CD4-positive, alpha-beta T cell (primary cell): ENCODE results near the gene NSUN6. TPM values are rescaled to one million over a fixed set of nuclear protein-coding genes. Genes with fewer than 3 reads are reported as not detected.

Experiments used
- ATAC-seq: fragments of 200-7000 bp; cut with Tn5 transposase; one replicate; pipeline ENCODE4 v1.10.0; 2022; ENCODE audit warnings: mild to moderate bottlenecking; ENCODE audit not compliant: poor library complexity
- CTCF ChIA-PET: fragments of 350-600 bp; sonication (Branson Sonifier 250); formaldehyde crosslinking; loops from one replicate; lab custom pipeline; 2021; ENCODE audit warnings: antibody characterized with exemption, inconsistent platforms; lab: Charles Lee
- POLR2A ChIA-PET: fragments of 350-600 bp; sonication (Branson Sonifier 250); formaldehyde crosslinking; loops from one replicate; lab custom pipeline; 2021; ENCODE audit warnings: antibody characterized with exemption, inconsistent platforms; lab: Charles Lee
- DNase-seq, 14 experiments: peaks; one replicate each; pipeline ENCODE4 v3.0.0-alpha.2; 2013 to 2020; ENCODE audit warnings: mixed read lengths in 2 of 14
- H3K27ac ChIP-seq, 2 donors: one replicate each; pipeline versions ENCODE4 v1.5.1 to v1.7.0; 2013; ENCODE audit warnings: low read length in 2 of 2, low read depth in 1 of 2, mild to moderate bottlenecking in 1 of 2
- H3K27me3 ChIP-seq, 2 experiments: 1 replicate in 1 of 2; 2 replicates in 1 of 2; pipeline versions ENCODE4 v1.6.1 to v1.7.0; 2013; ENCODE audit warnings: low read length in 2 of 2, control low read depth in 1 of 2, mild to moderate bottlenecking in 1 of 2, moderate library complexity in 1 of 2; ENCODE audit not compliant: insufficient read depth in 2 of 2, control insufficient read depth in 1 of 2
- H3K36me3 ChIP-seq: one replicate; pipeline ENCODE4 v1.6.1; 2013; ENCODE audit warnings: low read length, control low read depth; ENCODE audit not compliant: insufficient read depth
- H3K4me1 ChIP-seq: one replicate; pipeline ENCODE4 v1.6.1; 2013; ENCODE audit warnings: low read length, control low read depth; ENCODE audit not compliant: insufficient read depth
- H3K4me3 ChIP-seq: one replicate; pipeline ENCODE4 v1.5.1; 2013; ENCODE audit warnings: mild to moderate bottlenecking, low read length, moderate library complexity
- H3K9me3 ChIP-seq, 2 experiments: 1 replicate in 1 of 2; 2 replicates in 1 of 2; pipeline versions ENCODE4 v1.6.1 to v1.7.0; 2013; ENCODE audit warnings: low read length in 2 of 2, mild to moderate bottlenecking in 2 of 2, control low read depth in 1 of 2, moderate library complexity in 1 of 2; ENCODE audit not compliant: control insufficient read depth in 1 of 2, insufficient read depth in 1 of 2
- H3K27ac Mint-ChIP-seq: one replicate; pipeline ENCODE4 v1.8.0; 2020; ENCODE audit warnings: mixed read lengths
- H3K27me3 Mint-ChIP-seq: one replicate; pipeline ENCODE4 v1.8.0; 2021; ENCODE audit warnings: mixed read lengths
- H3K36me3 Mint-ChIP-seq: one replicate; pipeline ENCODE4 v1.8.0; 2021; ENCODE audit warnings: low read depth, mixed read lengths
- H3K4me1 Mint-ChIP-seq: one replicate; pipeline ENCODE4 v1.8.0; 2021; ENCODE audit warnings: low read depth, mixed read lengths
- H3K4me3 Mint-ChIP-seq: one replicate; pipeline ENCODE4 v1.8.0; 2020; ENCODE audit warnings: mild to moderate bottlenecking, mixed read lengths
- H3K9me3 Mint-ChIP-seq: one replicate; pipeline ENCODE4 v1.8.0; 2020; ENCODE audit warnings: mixed read lengths
- CTCF ChIP-seq: fragments of 200-600 bp; IDR thresholded peaks from one replicate; pipeline ENCODE4 v1.8.0; 2022; ENCODE audit warnings: antibody characterized with exemption, mild to moderate bottlenecking
- intact Hi-C, 2 experiments: fragments of 100-400 bp; cut with DNase I in 1 of 2; cut with micrococcal nuclease in 1 of 2; formaldehyde crosslinking; loops; one replicate each; pipeline versions ENCODE4 v1.15.1 to v1.9.0; 2023 to 2025; cut with DNase I, micrococcal nuclease
- total RNA-seq, 174 experiments: library from RNA in 2 of 174; stranded (reverse) in 2 of 174; gene quantifications; one replicate each; pipeline ENCODE4 v1.2.3 and lab custom pipeline; 2021 to 2026

The NSUN6 gene
- total RNA-seq, 2 experiments from 2014 or later, result 22.9 to 27.2 TPM

GRCh38 chr10:18583575-18584270 lies 67.7 kb downstream of the NSUN6 start:
- H3K36me3 ChIP-seq, result peaks cover 47% of the 10 kb centered on the region
- ATAC-seq (no peak), DNase-seq (peak in 3 of 14 experiments; percentile 10 to 13 (median 13))
- POLR2A ChIA-PET, result interaction anchor here (0.7 kb wide), 2 partner anchors 67 to 200 kb away, joined by 3 read pairs; partner anchors contain the start of gene NSUN6
- CTCF ChIA-PET, result interaction anchor here (0.6 kb wide), 1 partner anchor 1770 kb away, joined by 3 read pairs; no protein-coding TSS in a partner anchor
- peaks cover 94% of the 10 kb centered on the region for H3K36me3 Mint-ChIP-seq
- H3K4me1 Mint-ChIP-seq, result peaks cover 22% of the 10 kb centered on the region
- no peak overlapping the region for H3K27ac Mint-ChIP-seq
- H3K27me3 ChIP-seq, result no peaks in the 10 kb centered on the region
- peaks cover 2% of the 10 kb centered on the region for H3K9me3 Mint-ChIP-seq
- peaks cover 4% of the 10 kb centered on the region for H3K4me1 ChIP-seq
- intact Hi-C loops, result loop anchor here in 1 of 2 experiments (5.0 kb wide), 1 partner anchor 74 kb away; the partner anchor contains the start of gene ARL5B
- no peak overlapping the region for H3K27ac ChIP-seq
- H3K9me3 ChIP-seq, result peaks cover 0 to 9% of the 10 kb centered on the region in 2 experiments
- peak; percentile 29 for TF ChIP-seq CTCF
- H3K4me3 ChIP-seq, result no peak overlapping the region
- H3K4me3 Mint-ChIP-seq, result no peak overlapping the region
- no peaks in the 10 kb centered on the region for H3K27me3 Mint-ChIP-seq

GRCh38 chr10:18582803-18583202 lies 68.6 kb downstream of the NSUN6 start:
- peaks cover 22% of the 10 kb centered on the region for H3K4me1 Mint-ChIP-seq
- ChIA-PET CTCF (no interaction called here), POLR2A (interaction anchor here (0.7 kb wide), 1 partner anchor 68 kb away, joined by 3 read pairs; the partner anchor contains the start of gene NSUN6)
- DNase-seq, result peak in 1 of 14 experiments; percentile 25
- no peak overlapping the region for H3K4me3 ChIP-seq
- H3K4me3 Mint-ChIP-seq, result no peak overlapping the region
- peak overlapping the region; percentile 27 for H3K27ac Mint-ChIP-seq
- no peaks in the 10 kb centered on the region for H3K27me3 ChIP-seq
- H3K9me3 Mint-ChIP-seq, result peaks cover 4% of the 10 kb centered on the region
- peaks cover 48% of the 10 kb centered on the region for H3K36me3 ChIP-seq
- H3K9me3 ChIP-seq, result peaks cover 0 to 15% of the 10 kb centered on the region in 2 experiments
- no peak overlapping the region for H3K27ac ChIP-seq
- no peak for TF ChIP-seq CTCF
- intact Hi-C loops, result loop anchor here in 1 of 2 experiments (5.0 kb wide), 1 partner anchor 74 kb away; the partner anchor contains the start of gene ARL5B
- H3K36me3 Mint-ChIP-seq, result peaks cover 96% of the 10 kb centered on the region
- ATAC-seq, result peak; percentile 32
- H3K27me3 Mint-ChIP-seq, result no peaks in the 10 kb centered on the region
- peaks cover 4% of the 10 kb centered on the region for H3K4me1 ChIP-seq

DNA sequence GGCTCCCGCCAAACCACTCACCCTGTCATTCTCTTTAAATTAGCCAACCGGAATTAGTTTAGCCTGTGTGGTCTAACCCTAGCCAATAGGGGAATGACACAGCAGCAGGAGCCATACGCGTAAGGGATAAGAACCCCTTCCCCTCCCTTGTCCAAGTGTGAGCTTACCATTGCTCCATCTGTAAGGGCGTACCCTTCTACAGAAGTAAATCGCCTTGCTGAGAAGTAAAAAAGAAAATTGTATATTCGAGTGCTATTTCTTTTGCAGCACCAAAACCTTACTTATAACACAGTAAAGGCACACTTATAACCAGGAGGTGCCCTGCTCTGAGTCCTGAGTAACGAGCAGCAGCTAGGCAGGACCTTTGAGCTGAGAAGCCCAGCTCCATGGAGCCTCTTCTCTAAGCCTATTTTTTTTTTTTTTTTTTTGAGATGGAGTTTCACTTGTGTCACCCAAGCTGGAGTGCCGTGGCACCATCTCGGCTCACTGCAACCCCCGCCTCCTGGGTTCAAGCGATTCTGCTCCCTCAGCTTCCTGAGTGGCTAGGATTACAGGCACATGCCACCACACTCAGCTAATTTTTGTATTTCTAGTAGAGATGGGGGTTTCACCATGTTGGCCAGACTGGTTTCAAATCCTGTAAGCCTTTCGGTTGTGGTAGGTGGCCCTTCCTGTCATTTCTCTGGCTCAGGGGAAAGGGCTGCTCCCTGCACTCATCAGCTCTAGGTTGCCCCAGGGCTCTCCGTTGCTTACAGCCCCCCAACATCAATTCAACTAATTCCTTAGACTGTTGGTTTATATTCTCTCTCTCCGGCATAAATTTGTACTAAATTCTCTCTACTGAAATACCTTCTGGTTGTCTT lies 73.3 kb downstream of the NSUN6 start:
- ATAC-seq (no peak), DNase-seq (no peak)
- intact Hi-C loops, result no loop called here
- Histone ChIP-seq H3K27me3 (no peaks in the 10 kb centered on the region), H3K27ac (no peak overlapping the region), H3K9me3 (peaks cover 0 to 16% of the 10 kb centered on the region in 2 experiments), H3K36me3 (peaks cover 45% of the 10 kb centered on the region), H3K4me1 (peaks cover 1% of the 10 kb centered on the region), H3K4me3 (no peak overlapping the region)
- Mint-ChIP-seq H3K9me3 (peaks cover 4% of the 10 kb centered on the region), H3K36me3 (peaks cover 85% of the 10 kb centered on the region), H3K27me3 (no peaks in the 10 kb centered on the region), H3K4me3 (no peak overlapping the region), H3K27ac (no peak overlapping the region), H3K4me1 (peaks cover 10% of the 10 kb centered on the region)
- ChIA-PET POLR2A (no interaction called here), CTCF (no interaction called here)
- TF ChIP-seq CTCF, result no peak
